Measurements from ENCODE around the gene TRERF1. TPM values are rescaled to one million over a fixed set of nuclear protein-coding genes. Genes with fewer than 3 reads are reported as not detected.

TRERF1 gene
- total and polyA plus RNA-seq, 2 experiments from 2014 or later, result 11.2 to 20.6 TPM

DNA sequence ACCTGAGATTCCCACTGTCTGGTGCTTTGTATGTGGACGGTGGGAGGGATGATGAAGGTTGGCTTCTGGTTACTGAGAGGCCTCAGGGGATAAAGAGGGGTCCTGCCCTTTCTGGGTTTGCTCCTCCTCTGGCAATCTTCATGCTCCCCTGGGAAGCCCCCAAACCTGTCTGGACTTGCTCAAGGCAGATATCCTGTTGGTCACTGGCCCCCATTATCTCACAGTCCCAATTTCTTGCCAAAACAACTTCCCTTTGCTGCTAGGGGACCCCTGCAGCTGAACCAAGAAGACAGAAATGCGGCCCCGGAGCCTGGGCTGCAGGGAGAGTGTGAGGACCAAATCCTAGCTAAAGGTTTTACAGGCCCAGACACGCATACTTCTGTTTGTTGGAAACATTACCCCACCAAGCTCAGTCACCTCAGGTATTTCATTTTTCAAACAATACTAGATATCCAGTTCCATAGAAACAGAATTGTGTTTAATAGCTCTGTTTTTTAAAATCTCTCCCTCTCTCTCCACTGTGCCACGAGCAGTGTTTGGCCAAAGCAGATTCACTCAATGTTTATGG, 170.7 kb downstream of the TRERF1 start (continued):
- TF ChIP-seq EZH2 (IDR thresholded peaks at IDR 0.05; ENCODE audit: low read depth, unreplicated experiment) (no peak), NANOG (IDR thresholded peaks at IDR 0.05; ENCODE audit: borderline replicate concordance) (no peak), EZH2phosphoT487 (IDR thresholded peaks at IDR 0.05; ENCODE audit: unreplicated experiment) (no peak), ZNF114 (CRISPR knock-in tag; IDR thresholded peaks at IDR 0.05) (no peak), JUNB (IDR thresholded peaks at IDR 0.05; ENCODE audit: unreplicated experiment) (no peak), POLR2AphosphoS5 (IDR thresholded peaks at IDR 0.05; ENCODE audit: low read depth) (no peak)

DNA sequence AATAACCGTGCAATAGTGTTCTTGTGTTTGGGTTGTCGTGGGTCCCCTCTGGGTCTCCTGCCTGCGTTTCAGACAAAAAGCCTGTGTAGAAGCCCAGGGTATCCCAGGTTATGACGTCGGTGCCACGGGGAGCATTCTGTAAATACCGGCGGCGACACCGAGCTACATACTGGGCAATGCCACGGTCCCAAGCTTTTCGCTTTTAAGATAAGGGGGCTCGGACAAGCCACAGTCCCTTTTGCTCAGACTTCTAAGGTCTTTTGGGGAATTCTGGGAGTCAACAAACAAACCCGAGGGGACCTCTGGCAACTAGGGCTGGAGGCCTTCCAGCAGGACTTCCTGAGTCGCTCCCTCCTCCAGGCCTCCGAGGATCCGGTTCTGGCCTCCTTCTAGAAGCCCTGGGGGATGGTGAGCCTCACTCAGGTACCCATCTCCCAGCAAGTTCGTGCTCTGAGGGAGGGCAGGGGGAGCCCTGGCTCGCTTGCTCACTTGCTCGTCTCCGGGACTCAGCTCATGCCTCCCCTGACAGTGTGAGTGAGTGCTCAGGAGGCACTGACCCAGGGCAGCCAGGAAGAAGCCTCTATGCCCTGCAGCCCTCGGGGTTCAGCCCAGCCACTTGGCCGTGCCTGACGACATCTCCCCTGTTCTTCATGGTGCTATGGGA, 171.6 kb downstream of the TRERF1 start:
- Mint-ChIP-seq H3K36me3 (ENCODE audit: low read depth) (peaks cover 13% of the 10 kb centered on the region; the same call in 2 of the 3 replicates), H3K27ac (0 out of 2 replicates have a peak overlapping the region, but pooled peaks have one; percentile 39), H3K4me1 (peaks cover 43% of the 10 kb centered on the region), H3K4me3 (no peak overlapping the region), H3K27me3 (ENCODE audit: insufficient read depth, low read depth, poor library complexity) (peaks cover 6% of the 10 kb centered on the region), H3K9me3 (peaks cover 2% of the 10 kb centered on the region; the same call in 1 of the 3 replicates)
- Histone ChIP-seq H3K36me3 (ENCODE audit: insufficient read depth) (no peaks in the 10 kb centered on the region), H3F3A (replicated peaks; ENCODE audit: low read depth) (no peaks in the 10 kb centered on the region), H3K4me2 (no peak overlapping the region), H4K20me1 (replicated peaks; ENCODE audit: insufficient read depth) (no peaks in the 10 kb centered on the region; the same call in 1 of the 2 replicates), H2AFZ (no peak overlapping the region), H3K9me2 (ENCODE audit: insufficient read depth) (no peaks in the 10 kb centered on the region), H3K4me1 (ENCODE audit: insufficient read depth) (no peaks in the 10 kb centered on the region; the same call in 1 of the 2 replicates), H3K79me2 (replicated peaks; ENCODE audit: insufficient read depth) (peaks cover 17% of the 10 kb centered on the region), H3K27ac (ENCODE audit: low read depth) (no peak overlapping the region), H3K4me3 (no peak overlapping the region), H3K27me3 (ENCODE audit: insufficient read depth) (no peaks in the 10 kb centered on the region)
- peak; percentile 28 for DNase-seq (ENCODE audit: low spot score)
- TF ChIP-seq, protein P1, sequence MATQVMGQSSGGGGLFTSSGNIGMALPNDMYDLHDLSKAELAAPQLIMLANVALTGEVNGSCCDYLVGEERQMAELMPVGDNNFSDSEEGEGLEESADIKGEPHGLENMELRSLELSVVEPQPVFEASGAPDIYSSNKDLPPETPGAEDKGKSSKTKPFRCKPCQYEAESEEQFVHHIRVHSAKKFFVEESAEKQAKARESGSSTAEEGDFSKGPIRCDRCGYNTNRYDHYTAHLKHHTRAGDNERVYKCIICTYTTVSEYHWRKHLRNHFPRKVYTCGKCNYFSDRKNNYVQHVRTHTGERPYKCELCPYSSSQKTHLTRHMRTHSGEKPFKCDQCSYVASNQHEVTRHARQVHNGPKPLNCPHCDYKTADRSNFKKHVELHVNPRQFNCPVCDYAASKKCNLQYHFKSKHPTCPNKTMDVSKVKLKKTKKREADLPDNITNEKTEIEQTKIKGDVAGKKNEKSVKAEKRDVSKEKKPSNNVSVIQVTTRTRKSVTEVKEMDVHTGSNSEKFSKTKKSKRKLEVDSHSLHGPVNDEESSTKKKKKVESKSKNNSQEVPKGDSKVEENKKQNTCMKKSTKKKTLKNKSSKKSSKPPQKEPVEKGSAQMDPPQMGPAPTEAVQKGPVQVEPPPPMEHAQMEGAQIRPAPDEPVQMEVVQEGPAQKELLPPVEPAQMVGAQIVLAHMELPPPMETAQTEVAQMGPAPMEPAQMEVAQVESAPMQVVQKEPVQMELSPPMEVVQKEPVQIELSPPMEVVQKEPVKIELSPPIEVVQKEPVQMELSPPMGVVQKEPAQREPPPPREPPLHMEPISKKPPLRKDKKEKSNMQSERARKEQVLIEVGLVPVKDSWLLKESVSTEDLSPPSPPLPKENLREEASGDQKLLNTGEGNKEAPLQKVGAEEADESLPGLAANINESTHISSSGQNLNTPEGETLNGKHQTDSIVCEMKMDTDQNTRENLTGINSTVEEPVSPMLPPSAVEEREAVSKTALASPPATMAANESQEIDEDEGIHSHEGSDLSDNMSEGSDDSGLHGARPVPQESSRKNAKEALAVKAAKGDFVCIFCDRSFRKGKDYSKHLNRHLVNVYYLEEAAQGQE (IDR thresholded peaks at IDR 0.05; ENCODE audit: unreplicated experiment), result no peak
- no peak for TF ChIP-seq STAT1 (IDR thresholded peaks at IDR 0.05; ENCODE audit: unreplicated experiment)
- TF ChIP-seq NANOG (IDR thresholded peaks at IDR 0.05; ENCODE audit: borderline replicate concordance), result no peak
- TF ChIP-seq JUNB (IDR thresholded peaks at IDR 0.05; ENCODE audit: unreplicated experiment), result no peak
- TF ChIP-seq, protein P2, sequence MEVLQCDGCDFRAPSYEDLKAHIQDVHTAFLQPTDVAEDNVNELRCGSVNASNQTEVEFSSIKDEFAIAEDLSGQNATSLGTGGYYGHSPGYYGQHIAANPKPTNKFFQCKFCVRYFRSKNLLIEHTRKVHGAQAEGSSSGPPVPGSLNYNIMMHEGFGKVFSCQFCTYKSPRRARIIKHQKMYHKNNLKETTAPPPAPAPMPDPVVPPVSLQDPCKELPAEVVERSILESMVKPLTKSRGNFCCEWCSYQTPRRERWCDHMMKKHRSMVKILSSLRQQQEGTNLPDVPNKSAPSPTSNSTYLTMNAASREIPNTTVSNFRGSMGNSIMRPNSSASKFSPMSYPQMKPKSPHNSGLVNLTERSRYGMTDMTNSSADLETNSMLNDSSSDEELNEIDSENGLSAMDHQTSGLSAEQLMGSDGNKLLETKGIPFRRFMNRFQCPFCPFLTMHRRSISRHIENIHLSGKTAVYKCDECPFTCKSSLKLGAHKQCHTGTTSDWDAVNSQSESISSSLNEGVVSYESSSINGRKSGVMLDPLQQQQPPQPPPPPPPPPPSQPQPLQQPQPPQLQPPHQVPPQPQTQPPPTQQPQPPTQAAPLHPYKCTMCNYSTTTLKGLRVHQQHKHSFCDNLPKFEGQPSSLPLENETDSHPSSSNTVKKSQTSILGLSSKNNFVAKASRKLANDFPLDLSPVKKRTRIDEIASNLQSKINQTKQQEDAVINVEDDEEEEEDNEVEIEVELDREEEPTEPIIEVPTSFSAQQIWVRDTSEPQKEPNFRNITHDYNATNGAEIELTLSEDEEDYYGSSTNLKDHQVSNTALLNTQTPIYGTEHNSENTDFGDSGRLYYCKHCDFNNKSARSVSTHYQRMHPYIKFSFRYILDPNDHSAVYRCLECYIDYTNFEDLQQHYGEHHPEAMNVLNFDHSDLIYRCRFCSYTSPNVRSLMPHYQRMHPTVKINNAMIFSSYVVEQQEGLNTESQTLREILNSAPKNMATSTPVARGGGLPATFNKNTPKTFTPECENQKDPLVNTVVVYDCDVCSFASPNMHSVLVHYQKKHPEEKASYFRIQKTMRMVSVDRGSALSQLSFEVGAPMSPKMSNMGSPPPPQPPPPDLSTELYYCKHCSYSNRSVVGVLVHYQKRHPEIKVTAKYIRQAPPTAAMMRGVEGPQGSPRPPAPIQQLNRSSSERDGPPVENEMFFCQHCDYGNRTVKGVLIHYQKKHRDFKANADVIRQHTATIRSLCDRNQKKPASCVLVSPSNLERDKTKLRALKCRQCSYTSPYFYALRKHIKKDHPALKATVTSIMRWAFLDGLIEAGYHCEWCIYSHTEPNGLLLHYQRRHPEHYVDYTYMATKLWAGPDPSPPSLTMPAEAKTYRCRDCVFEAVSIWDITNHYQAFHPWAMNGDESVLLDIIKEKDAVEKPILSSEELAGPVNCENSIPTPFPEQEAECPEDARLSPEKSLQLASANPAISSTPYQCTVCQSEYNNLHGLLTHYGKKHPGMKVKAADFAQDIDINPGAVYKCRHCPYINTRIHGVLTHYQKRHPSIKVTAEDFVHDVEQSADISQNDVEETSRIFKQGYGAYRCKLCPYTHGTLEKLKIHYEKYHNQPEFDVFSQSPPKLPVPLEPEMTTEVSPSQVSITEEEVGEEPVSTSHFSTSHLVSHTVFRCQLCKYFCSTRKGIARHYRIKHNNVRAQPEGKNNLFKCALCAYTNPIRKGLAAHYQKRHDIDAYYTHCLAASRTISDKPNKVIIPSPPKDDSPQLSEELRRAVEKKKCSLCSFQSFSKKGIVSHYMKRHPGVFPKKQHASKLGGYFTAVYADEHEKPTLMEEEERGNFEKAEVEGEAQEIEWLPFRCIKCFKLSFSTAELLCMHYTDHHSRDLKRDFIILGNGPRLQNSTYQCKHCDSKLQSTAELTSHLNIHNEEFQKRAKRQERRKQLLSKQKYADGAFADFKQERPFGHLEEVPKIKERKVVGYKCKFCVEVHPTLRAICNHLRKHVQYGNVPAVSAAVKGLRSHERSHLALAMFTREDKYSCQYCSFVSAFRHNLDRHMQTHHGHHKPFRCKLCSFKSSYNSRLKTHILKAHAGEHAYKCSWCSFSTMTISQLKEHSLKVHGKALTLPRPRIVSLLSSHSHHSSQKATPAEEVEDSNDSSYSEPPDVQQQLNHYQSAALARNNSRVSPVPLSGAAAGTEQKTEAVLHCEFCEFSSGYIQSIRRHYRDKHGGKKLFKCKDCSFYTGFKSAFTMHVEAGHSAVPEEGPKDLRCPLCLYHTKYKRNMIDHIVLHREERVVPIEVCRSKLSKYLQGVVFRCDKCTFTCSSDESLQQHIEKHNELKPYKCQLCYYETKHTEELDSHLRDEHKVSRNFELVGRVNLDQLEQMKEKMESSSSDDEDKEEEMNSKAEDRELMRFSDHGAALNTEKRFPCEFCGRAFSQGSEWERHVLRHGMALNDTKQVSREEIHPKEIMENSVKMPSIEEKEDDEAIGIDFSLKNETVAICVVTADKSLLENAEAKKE (CRISPR knock-in tag; IDR thresholded peaks at IDR 0.05), result no peak
- peak; percentile 42 for ATAC-seq

Measured in GM23338 (cell line).